Astrocyte (in vitro differentiated cells and primary cell): ENCODE results near the gene FLACC1. TPM values are rescaled to one million over a fixed set of nuclear protein-coding genes. Genes with fewer than 3 reads are reported as not detected.

ENCODE experiments used
- DNase-seq: peaks from one replicate; pipeline ENCODE4 v3.0.0-alpha.2; 2010; ENCODE audit warnings: low read depth
- FAIRE-seq: peaks from 2 replicates; lab custom pipeline; 2011; peaks lifted over from hg19 to GRCh38; lab: Jason Lieb, UNC
- H2AFZ ChIP-seq: 2 replicates; pipeline ENCODE4 v1.6.0; 2012; ENCODE audit warnings: low read depth, low read length, inconsistent platforms
- H3K27ac ChIP-seq: 2 replicates; pipeline ENCODE4 v1.5.1; 2011; ENCODE audit warnings: low read depth, low read length, inconsistent platforms
- H3K27me3 ChIP-seq: 2 replicates; pipeline ENCODE4 v1.6.0; 2011; ENCODE audit warnings: low read length, inconsistent platforms; ENCODE audit not compliant: insufficient read depth
- H3K36me3 ChIP-seq: 2 replicates; pipeline ENCODE4 v1.5.1; 2011; ENCODE audit warnings: low read length, inconsistent platforms; ENCODE audit not compliant: insufficient read depth
- H3K4me1 ChIP-seq: 2 replicates; pipeline ENCODE4 v1.5.1; 2011; ENCODE audit warnings: low read length, inconsistent platforms; ENCODE audit not compliant: insufficient read depth
- H3K4me2 ChIP-seq: 2 replicates; pipeline ENCODE4 v1.6.0; 2012; ENCODE audit warnings: low read length, inconsistent platforms
- H3K4me3 ChIP-seq: 2 replicates; pipeline ENCODE4 v1.5.1; 2011; ENCODE audit warnings: low read depth, mild to moderate bottlenecking, low read length, inconsistent platforms; ENCODE audit not compliant: insufficient read depth
- H3K79me2 ChIP-seq: 2 replicates; pipeline ENCODE4 v1.6.0; 2012; ENCODE audit warnings: mild to moderate bottlenecking, low read length, inconsistent platforms; ENCODE audit not compliant: insufficient read depth
- H3K9ac ChIP-seq: 2 replicates; pipeline ENCODE4 v1.6.0; 2012; ENCODE audit warnings: mild to moderate bottlenecking, low read length, inconsistent platforms
- H3K9me3 ChIP-seq: 2 replicates; pipeline ENCODE4 v1.5.1; 2012; ENCODE audit warnings: low read depth, mild to moderate bottlenecking, low read length, inconsistent platforms; ENCODE audit not compliant: insufficient read depth
- H4K20me1 ChIP-seq: 2 replicates; pipeline ENCODE4 v1.6.0; 2012; ENCODE audit warnings: low read length, inconsistent platforms; ENCODE audit not compliant: insufficient read depth
- H3K27ac Mint-ChIP-seq: one replicate; pipeline ENCODE4 v1.8.0; 2021; ENCODE audit warnings: mild to moderate bottlenecking, mixed read lengths; ENCODE audit not compliant: unreplicated experiment
- H3K27me3 Mint-ChIP-seq: one replicate; pipeline ENCODE4 v1.8.0; 2021; ENCODE audit warnings: low read depth, mixed read lengths; ENCODE audit not compliant: unreplicated experiment
- H3K36me3 Mint-ChIP-seq: one replicate; pipeline ENCODE4 v1.8.0; 2021; ENCODE audit warnings: low read depth, mixed read lengths; ENCODE audit not compliant: unreplicated experiment
- H3K4me1 Mint-ChIP-seq: one replicate; pipeline ENCODE4 v1.8.0; 2021; ENCODE audit warnings: low read depth, mixed read lengths; ENCODE audit not compliant: unreplicated experiment
- H3K4me3 Mint-ChIP-seq: one replicate; pipeline ENCODE4 v1.8.0; 2021; ENCODE audit warnings: mild to moderate bottlenecking, moderate library complexity, mixed read lengths; ENCODE audit not compliant: unreplicated experiment
- H3K9me3 Mint-ChIP-seq: one replicate; pipeline ENCODE4 v1.8.0; 2021; ENCODE audit warnings: mild to moderate bottlenecking, mixed read lengths; ENCODE audit not compliant: unreplicated experiment
- EZH2 ChIP-seq: IDR thresholded peaks from 2 replicates; pipeline ENCODE4 v1.6.1; 2012; ENCODE audit warnings: mild to moderate bottlenecking, low read length, inconsistent platforms; ENCODE audit not compliant: insufficient read depth
- total RNA-seq: library from RNA; stranded (reverse); gene quantifications from 2 replicates; pipeline ENCODE4 v1.2.1, GENCODE V29; 2021
- TF ChIP-seq, protein P1 (sequence below): IDR thresholded peaks from 2 replicates; pipeline ENCODE4 v1.5.1; 2011; ENCODE audit warnings: low read depth, mild to moderate bottlenecking, inconsistent platforms, low read length, moderate library complexity; ENCODE audit not compliant: insufficient read depth

The FLACC1 gene
- total RNA-seq, 1 donor from 2014 or later = 2.2 TPM

DNA sequence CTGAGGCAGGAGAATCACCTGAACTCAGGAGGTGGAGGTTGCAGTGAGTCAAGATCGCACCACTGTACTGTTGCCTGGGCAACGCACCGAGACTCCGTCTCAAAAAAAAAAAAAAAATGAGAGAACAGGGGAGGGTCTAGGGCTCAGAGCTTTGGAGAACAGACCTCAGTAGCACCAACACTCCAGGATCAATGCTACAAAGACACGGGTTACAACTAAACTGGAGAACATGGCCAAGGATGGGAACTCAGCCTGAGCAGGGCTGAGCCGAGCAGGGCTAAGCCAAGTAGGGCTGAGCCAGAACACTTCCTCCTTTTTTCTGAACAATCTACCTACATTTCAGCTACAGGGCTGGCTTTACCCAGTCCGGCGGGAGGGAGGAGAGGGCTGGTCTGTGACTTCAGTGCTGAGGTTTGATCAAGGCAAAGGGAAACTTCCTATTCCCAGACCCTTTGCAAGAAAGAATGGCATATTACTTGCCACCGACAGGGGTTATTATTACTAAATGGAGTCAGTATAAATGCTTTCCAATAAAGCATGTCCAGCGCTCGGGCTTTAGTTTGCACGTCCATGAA is 99.7 kb downstream of the FLACC1 start:
- H3K4me1 ChIP-seq = peaks cover 15% of the 10 kb centered on the region

DNA sequence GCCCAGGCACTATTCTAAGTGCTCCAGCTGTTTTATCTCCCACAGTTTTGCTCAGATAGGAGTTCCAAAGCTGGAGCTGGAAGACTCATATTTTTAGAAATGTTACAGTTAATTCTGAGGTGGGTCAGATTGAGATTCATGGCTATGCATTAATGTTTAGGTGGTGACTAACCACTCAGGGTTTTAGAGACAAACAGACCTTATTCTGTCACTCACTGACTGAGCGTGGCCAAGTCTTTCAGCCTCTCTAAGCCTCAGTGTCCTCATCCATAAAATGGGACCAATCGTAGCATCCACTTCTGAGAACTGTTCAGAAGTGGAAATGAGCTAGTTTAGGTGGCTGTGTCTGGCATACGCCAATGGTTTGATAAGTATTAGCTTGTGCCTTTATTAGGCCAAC is 101.1 kb downstream of the FLACC1 start:
- Histone ChIP-seq H3K9ac (no peak overlapping the region), H3K4me2 (no peak overlapping the region), H3K4me1 (peaks cover 15% of the 10 kb centered on the region), H3K27ac (no peak overlapping the region), H3K79me2 (peaks cover 21% of the 10 kb centered on the region), H3K27me3 (no peaks in the 10 kb centered on the region), H4K20me1 (no peaks in the 10 kb centered on the region), H2AFZ (no peak overlapping the region), H3K9me3 (no peaks in the 10 kb centered on the region), H3K36me3 (no peaks in the 10 kb centered on the region), H3K4me3 (no peak overlapping the region)
- Mint-ChIP-seq H3K27ac (no peak overlapping the region), H3K27me3 (no peaks in the 10 kb centered on the region), H3K36me3 (no peaks in the 10 kb centered on the region), H3K9me3 (peaks cover 3% of the 10 kb centered on the region), H3K4me1 (peaks cover 24% of the 10 kb centered on the region), H3K4me3 (no peak overlapping the region)
- no peak for TF ChIP-seq EZH2
- TF ChIP-seq, protein P1, sequence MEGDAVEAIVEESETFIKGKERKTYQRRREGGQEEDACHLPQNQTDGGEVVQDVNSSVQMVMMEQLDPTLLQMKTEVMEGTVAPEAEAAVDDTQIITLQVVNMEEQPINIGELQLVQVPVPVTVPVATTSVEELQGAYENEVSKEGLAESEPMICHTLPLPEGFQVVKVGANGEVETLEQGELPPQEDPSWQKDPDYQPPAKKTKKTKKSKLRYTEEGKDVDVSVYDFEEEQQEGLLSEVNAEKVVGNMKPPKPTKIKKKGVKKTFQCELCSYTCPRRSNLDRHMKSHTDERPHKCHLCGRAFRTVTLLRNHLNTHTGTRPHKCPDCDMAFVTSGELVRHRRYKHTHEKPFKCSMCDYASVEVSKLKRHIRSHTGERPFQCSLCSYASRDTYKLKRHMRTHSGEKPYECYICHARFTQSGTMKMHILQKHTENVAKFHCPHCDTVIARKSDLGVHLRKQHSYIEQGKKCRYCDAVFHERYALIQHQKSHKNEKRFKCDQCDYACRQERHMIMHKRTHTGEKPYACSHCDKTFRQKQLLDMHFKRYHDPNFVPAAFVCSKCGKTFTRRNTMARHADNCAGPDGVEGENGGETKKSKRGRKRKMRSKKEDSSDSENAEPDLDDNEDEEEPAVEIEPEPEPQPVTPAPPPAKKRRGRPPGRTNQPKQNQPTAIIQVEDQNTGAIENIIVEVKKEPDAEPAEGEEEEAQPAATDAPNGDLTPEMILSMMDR = no peak
- FAIRE-seq (no peak), DNase-seq (no peak)

More for the DNA sequence above, 99.7 kb downstream of the FLACC1 start:
- DNase-seq = no peak
- TF ChIP-seq, protein P1 = no peak
- no peak for TF ChIP-seq EZH2
- peak overlapping the region; percentile 92 for H3K9ac ChIP-seq
- H3K79me2 ChIP-seq = peaks cover 29% of the 10 kb centered on the region
- no peaks in the 10 kb centered on the region for H3K36me3 ChIP-seq
- Mint-ChIP-seq H3K4me1 (peaks cover 32% of the 10 kb centered on the region), H3K9me3 (no peaks in the 10 kb centered on the region), H3K4me3 (peak overlapping the region; percentile 90), H3K36me3 (no peaks in the 10 kb centered on the region), H3K27ac (peak overlapping the region; percentile 99), H3K27me3 (no peaks in the 10 kb centered on the region)
- peak overlapping the region; percentile 94 for H3K4me2 ChIP-seq
- peak overlapping the region; percentile 77 for H3K4me3 ChIP-seq
- peak overlapping the region; percentile 94 for H3K27ac ChIP-seq
- no peaks in the 10 kb centered on the region for H3K27me3 ChIP-seq
- FAIRE-seq = no peak
- H4K20me1 ChIP-seq = no peaks in the 10 kb centered on the region
- H2AFZ ChIP-seq = peak overlapping the region; percentile 87
- H3K9me3 ChIP-seq = no peaks in the 10 kb centered on the region

DNA sequence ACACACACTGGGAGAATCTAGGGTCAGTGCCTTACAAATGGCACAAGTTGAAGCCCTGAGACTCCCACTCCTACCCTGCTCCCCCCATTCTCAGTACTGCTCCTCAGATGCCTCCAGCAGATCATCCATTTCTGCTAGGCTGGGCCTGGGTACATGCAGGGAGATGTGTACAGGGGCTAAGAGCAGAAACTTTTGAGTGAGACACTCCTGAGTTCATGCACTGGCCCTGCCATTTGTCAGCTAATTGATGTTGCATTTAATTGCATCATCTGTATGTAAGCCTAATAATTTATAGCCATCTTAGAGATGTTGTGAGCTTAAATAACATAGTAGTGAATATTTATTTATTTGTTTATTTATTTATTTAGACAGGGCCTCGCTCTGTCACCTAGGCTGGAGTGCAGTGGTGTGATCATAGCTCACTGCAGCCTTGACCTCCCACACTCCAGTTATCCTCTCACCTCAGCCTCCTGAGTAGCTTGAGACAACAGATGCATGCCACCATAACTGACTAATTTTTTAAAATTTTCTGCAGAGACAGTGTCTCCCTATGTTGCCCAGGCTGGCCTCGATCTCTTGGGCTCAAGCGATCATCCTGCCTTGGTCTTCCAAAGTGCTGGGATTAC is 101.6 kb downstream of the FLACC1 start:
- no peaks in the 10 kb centered on the region for H4K20me1 ChIP-seq
- no peak for FAIRE-seq
- Mint-ChIP-seq H3K27ac (no peak overlapping the region), H3K27me3 (no peaks in the 10 kb centered on the region), H3K9me3 (peaks cover 3% of the 10 kb centered on the region), H3K4me1 (peaks cover 23% of the 10 kb centered on the region), H3K4me3 (no peak overlapping the region), H3K36me3 (no peaks in the 10 kb centered on the region)
- H3K9me3 ChIP-seq = no peaks in the 10 kb centered on the region
- H2AFZ ChIP-seq = no peak overlapping the region
- no peaks in the 10 kb centered on the region for H3K36me3 ChIP-seq
- H3K9ac ChIP-seq = no peak overlapping the region
- no peak for DNase-seq
- H3K4me1 ChIP-seq = peaks cover 15% of the 10 kb centered on the region
- H3K4me3 ChIP-seq = no peak overlapping the region
- no peak overlapping the region for H3K27ac ChIP-seq
- peaks cover 18% of the 10 kb centered on the region for H3K79me2 ChIP-seq
- no peak overlapping the region for H3K4me2 ChIP-seq
- no peak for TF ChIP-seq EZH2
- TF ChIP-seq, protein P1 = no peak
- H3K27me3 ChIP-seq = no peaks in the 10 kb centered on the region
